Transverse colon (tissue), 4 donors: ENCODE measurements around the gene ATOH8. TPM values are rescaled to one million over a fixed set of nuclear protein-coding genes. Genes with fewer than 3 reads are reported as not detected.
A peak's percentile ranks its signal among the peaks of the same experiment; 100 is the strongest.

Experiments
- DNase-seq: peaks from one replicate; pipeline ENCODE4 v3.0.0-alpha.2; 2019
- H3K27ac ChIP-seq, 4 donors: fragments of 200-600 bp; sonication (generic); 2 replicates each; pipeline ENCODE4 v1.5.1; 2016 to 2018; ENCODE audit warnings: inconsistent platforms in 4 of 4
- H3K27me3 ChIP-seq: fragments of 200-600 bp; sonication (generic); 2 replicates; pipeline ENCODE4 v1.5.1; 2017; ENCODE audit warnings: inconsistent platforms
- H3K36me3 ChIP-seq, 4 donors: fragments of 200-600 bp; sonication (generic); 2 replicates each; pipeline ENCODE4 v1.5.1; 2017 to 2019; ENCODE audit warnings: inconsistent platforms in 4 of 4
- H3K4me1 ChIP-seq, 4 donors: fragments of 200-600 bp; sonication (generic); 2 replicates each; pipeline ENCODE4 v1.5.1; 2017 to 2020; ENCODE audit warnings: inconsistent platforms in 4 of 4
- H3K4me3 ChIP-seq, 4 donors: fragments of 200-600 bp; sonication (generic); 1 replicate in 1 of 4; 2 replicates in 3 of 4; pipeline versions ENCODE4 v1.5.1 to v1.6.1; 2017 to 2019; ENCODE audit warnings: inconsistent platforms in 4 of 4
- H3K9me3 ChIP-seq, 2 donors: fragments of 200-600 bp; sonication (generic); 2 replicates each; pipeline ENCODE4 v1.5.1; 2017 to 2019; ENCODE audit warnings: inconsistent platforms in 2 of 2
- CTCF ChIP-seq, 5 experiments: fragments of 200-600 bp in 3 of 5; fragments of 450-650 bp in 2 of 5; sonication (generic) in 3 of 5; IDR thresholded peaks; 1 replicate in 2 of 5; 2 replicates in 3 of 5; pipeline ENCODE4 v1.5.1; 2016 to 2017; ENCODE audit warnings: antibody characterized with exemption in 5 of 5, inconsistent platforms in 3 of 5, mild to moderate bottlenecking in 2 of 5, moderate library complexity in 1 of 5
- EP300 ChIP-seq: sonication (generic); formaldehyde crosslinking; IDR thresholded peaks from one replicate; pipeline ENCODE4 v1.6.1; 2017; ENCODE audit warnings: antibody characterized with exemption, low read depth
- POLR2A ChIP-seq: fragments of 450-650 bp; IDR thresholded peaks from one replicate; pipeline ENCODE4 v1.6.1; 2016; ENCODE audit warnings: antibody characterized with exemption, mild to moderate bottlenecking, moderate library complexity
- POLR2AphosphoS5 ChIP-seq, 3 donors: sonication (generic); formaldehyde crosslinking; IDR thresholded peaks; one replicate each; pipeline ENCODE4 v1.6.1; 2016; ENCODE audit warnings: antibody characterized with exemption in 3 of 3
- WGBS, 2 donors: methylation state at CpG; one replicate each; pipeline ENCODE4 v1.1.5; 2018; ENCODE audit warnings: low coverage in 1 of 2; 5-methylcytosine and 5-hydroxymethylcytosine counted together
- in situ Hi-C, 4 donors: fragments of 200-750 bp; cut with MboI; loops; one replicate each; pipeline versions ENCODE4 v1.15.0 to v1.15.1; 2017; ENCODE audit warnings: low sequenced_read_pairs in 3 of 4, low pct_ligation_motif_present in 1 of 4, low pct_unique_long_range_greater_than_20kb in 1 of 4
- intact Hi-C: fragments of 100-400 bp; cut with DNase I; formaldehyde crosslinking; loops from one replicate; pipeline ENCODE4 v1.15.1; 2023; ENCODE audit warnings: low total_unique reads
- total RNA-seq, 4 donors: library from RNA; depleted of rRNA; stranded (reverse); fragments of >200 nt; gene quantifications; one replicate each; pipeline ENCODE4 v1.1.0, GENCODE V29; 2016

Gene ATOH8
- total RNA-seq, 4 donors from 2014 or later = 7.4 to 32.6 (median 14.4) TPM

GRCh38 chr2:85763831-85764230 lies 10.0 kb downstream of the ATOH8 start:
- Histone ChIP-seq H3K27ac (no peak overlapping the region), H3K4me1 (peaks cover 4 to 12% (median 10%) of the 10 kb centered on the region in 4 donors), H3K27me3 (no peaks in the 10 kb centered on the region), H3K36me3 (no peaks in the 10 kb centered on the region), H3K9me3 (no peaks in the 10 kb centered on the region), H3K4me3 (no peak overlapping the region)
- intact Hi-C loops (no loop called here), in situ Hi-C loops (no loop called here)
- no peak for DNase-seq
- WGBS, 2 donors = 67 to 85% methylated on average over 3 to 16 of the region's 16 CpGs
- TF ChIP-seq EP300 (no peak), POLR2AphosphoS5 (IDR thresholded peaks at IDR 0.05) (no peak), POLR2A (no peak), CTCF (IDR thresholded peaks at IDR 0.05) (no peak)

- no peaks in the 10 kb centered on the region for H3K27me3 ChIP-seq
- no peak overlapping the region for H3K4me3 ChIP-seq
- no peaks in the 10 kb centered on the region for H3K9me3 ChIP-seq
- TF ChIP-seq POLR2A = no peak
- no peak for TF ChIP-seq EP300
- no peak for TF ChIP-seq POLR2AphosphoS5 (IDR thresholded peaks at IDR 0.05)
- TF ChIP-seq CTCF (IDR thresholded peaks at IDR 0.05) = no peak
- in situ Hi-C loops = no loop called here
- 89% methylated on average over 25 of the region's 26 CpGs; no CpG with 5 or more reads in 1 of the 2 donors for WGBS, 2 donors
- no peaks in the 10 kb centered on the region for H3K36me3 ChIP-seq
- DNase-seq = no peak
- intact Hi-C loops = no loop called here
- H3K27ac ChIP-seq = no peak overlapping the region
- H3K4me1 ChIP-seq = peaks cover 17 to 24% (median 22%) of the 10 kb centered on the region in 4 donors
These were observed 11.4 kb downstream of the ATOH8 start for GRCh38 chr2:85765081-85765731.

- no peak for DNase-seq
- H3K4me3 ChIP-seq = no peak overlapping the region
- in situ Hi-C loops (no loop called here), intact Hi-C loops (no loop called here)
- H3K4me1 ChIP-seq = peaks cover 27 to 33% (median 31%) of the 10 kb centered on the region in 4 donors
- WGBS, 2 donors = 71% methylated on average over 7 of the region's 7 CpGs; no CpG with 5 or more reads in 1 of the 2 donors
- H3K36me3 ChIP-seq = no peaks in the 10 kb centered on the region
- no peaks in the 10 kb centered on the region for H3K27me3 ChIP-seq
- TF ChIP-seq POLR2A (no peak), EP300 (no peak), POLR2AphosphoS5 (IDR thresholded peaks at IDR 0.05) (no peak), CTCF (IDR thresholded peaks at IDR 0.05) (no peak)
- no peaks in the 10 kb centered on the region for H3K9me3 ChIP-seq
- no peak overlapping the region for H3K27ac ChIP-seq
These were observed 12.4 kb downstream of the ATOH8 start for GRCh38 chr2:85766229-85766628.

GRCh38 chr2:85767803-85768665 lies 14.2 kb downstream of the ATOH8 start:
- intact Hi-C loops = no loop called here

More at GRCh38 chr2:85767803-85768665, 14.2 kb downstream of the ATOH8 start:
- H3K4me3 ChIP-seq = no peak overlapping the region
- in situ Hi-C loops = no loop called here
- H3K9me3 ChIP-seq = no peaks in the 10 kb centered on the region
- WGBS, 2 donors = 72% methylated on average over 12 of the region's 12 CpGs; no CpG with 5 or more reads in 1 of the 2 donors
- H3K36me3 ChIP-seq = no peaks in the 10 kb centered on the region
- H3K27ac ChIP-seq = peak overlapping the region in 2 of 4 donors; percentile 11 to 64
- H3K27me3 ChIP-seq = no peaks in the 10 kb centered on the region
- no peak for TF ChIP-seq EP300
- no peak for TF ChIP-seq POLR2A
- TF ChIP-seq CTCF (IDR thresholded peaks at IDR 0.05) = no peak
- TF ChIP-seq POLR2AphosphoS5 (IDR thresholded peaks at IDR 0.05) = no peak
- peaks cover 43 to 51% (median 44%) of the 10 kb centered on the region in 4 donors for H3K4me1 ChIP-seq
- DNase-seq = no peak
